Head of caudate nucleus (tissue), 42 donors: Measurements from ENCODE around the gene CDC7.

ENCODE experiments used
- DNase-seq, 42 donors: peaks; one replicate each; pipeline versions ENCODE4 v3.0.0 to v3.0.0-alpha.2; 2020 to 2021; ENCODE audit warnings: mixed read lengths in 7 of 42
- intact Hi-C: fragments of 100-400 bp; cut with DNase I; formaldehyde crosslinking; loops from one replicate; pipeline ENCODE4 v1.15.0; 2022

Gene CDC7

DNA sequence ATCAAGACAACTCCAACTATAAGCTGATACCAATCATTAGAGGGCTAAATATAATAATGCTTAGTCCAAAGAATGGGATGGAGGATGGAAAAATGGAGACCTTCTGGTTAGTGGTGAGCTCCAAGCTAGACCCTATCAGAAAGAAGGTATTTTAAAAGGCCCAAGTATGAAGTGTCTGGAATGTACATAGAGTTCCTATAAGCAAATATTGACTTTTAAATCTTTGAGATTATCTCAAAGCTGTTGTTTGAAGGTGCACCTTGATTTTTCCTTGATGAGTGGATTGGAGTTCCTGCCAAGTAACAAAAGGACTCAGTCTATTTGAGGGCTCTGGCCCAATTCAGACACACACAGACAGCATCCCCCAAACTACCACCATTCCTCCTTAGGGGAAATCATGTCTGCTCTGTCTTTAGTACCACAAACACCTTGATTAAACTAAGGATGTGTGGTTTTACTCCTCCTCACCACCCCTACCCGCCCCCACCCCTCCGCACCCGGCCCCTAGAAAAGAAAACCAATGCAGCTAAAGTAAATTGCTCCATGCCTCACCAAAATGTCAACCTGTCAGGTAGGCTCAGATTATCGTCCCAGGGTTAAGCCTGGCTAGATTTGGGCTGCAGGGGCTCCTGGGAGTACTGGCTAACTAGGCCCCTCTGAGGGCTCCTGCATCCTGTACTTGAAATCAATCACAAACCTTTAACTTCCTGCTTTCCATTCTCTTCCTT is 59.4 kb downstream of the CDC7 start:
- no peak for DNase-seq
- intact Hi-C loops: no loop called here

DNA sequence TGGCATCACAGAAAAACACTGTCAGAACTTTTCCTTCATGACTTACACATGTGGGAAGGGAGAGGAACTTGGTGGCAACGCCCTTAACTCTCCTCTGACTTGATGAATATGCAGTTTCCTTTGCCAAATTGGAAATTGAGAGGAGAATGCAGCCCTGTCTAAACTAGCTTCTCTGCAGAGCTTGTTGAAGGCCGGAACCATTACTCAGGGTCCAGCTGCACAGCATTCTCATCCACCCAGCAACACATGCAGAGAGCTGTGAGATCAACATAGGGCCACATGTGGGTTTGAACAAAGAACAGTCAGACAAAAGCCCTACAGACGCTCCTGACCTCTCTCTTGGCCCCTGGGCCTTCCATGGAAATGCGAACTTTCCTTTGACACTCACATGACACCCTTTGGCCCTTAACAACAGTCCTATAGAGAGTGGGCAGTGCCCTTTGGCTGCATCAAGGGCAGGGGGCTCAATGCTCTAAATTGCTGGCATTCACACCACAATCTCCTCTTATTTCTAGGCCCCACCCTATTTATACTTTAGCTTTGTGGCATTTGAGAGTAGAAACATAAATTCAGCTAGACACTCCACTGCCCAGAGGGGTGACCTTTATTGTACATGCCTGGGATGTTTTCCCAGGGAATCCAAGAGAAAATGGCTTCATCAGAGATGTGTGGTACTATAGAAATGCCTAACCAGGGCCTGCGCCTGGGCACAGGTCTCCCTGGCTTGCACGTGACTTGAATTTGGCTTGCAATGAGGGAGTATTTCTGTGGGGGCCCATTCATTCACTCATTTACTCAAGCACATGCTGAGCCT is 64.4 kb downstream of the CDC7 start:
- peak in 12 of 42 donors; percentile 6 to 59 (median 18) for DNase-seq
- intact Hi-C loops: no loop called here

DNA sequence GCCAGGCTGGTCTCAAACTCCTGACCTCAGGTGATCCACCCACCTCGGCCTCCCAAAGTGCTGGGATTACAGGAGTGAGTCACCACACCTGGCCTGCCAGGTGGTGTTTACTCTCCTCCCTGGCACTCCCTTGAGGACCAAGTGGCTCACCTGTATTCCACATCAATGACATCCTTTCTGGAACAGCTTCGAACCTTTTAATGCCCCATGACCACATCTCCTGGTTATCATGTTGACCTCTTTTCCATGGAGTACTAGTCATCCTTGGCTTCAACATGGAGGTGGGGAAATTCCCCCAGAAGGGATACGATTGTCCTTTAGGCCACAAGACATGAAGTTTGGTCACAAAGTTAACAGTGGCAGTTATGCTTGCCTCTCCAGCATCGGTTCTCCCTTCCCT is 66.9 kb downstream of the CDC7 start:
- intact Hi-C loops: no loop called here
- DNase-seq: no peak

DNA sequence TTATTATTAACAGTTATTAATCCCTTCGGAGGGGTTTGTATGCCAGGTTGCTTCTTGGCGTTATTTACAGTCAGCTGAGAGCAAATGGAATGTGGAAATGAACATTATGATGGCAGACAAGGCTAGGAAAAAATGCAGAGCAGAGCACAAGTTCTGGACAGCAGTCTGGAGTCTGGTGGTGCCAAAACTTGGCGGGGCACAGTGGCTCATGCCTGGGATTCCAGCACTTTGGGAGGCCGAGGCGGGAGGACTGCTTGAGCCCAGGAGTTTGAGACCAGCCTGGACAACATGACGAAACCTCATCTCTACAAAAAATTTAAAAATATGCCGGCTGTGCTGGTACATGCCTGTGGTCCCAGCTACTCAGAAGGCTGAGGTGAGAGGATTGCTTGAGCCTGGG is 67.6 kb downstream of the CDC7 start:
- intact Hi-C loops: no loop called here
- DNase-seq: no peak

DNA sequence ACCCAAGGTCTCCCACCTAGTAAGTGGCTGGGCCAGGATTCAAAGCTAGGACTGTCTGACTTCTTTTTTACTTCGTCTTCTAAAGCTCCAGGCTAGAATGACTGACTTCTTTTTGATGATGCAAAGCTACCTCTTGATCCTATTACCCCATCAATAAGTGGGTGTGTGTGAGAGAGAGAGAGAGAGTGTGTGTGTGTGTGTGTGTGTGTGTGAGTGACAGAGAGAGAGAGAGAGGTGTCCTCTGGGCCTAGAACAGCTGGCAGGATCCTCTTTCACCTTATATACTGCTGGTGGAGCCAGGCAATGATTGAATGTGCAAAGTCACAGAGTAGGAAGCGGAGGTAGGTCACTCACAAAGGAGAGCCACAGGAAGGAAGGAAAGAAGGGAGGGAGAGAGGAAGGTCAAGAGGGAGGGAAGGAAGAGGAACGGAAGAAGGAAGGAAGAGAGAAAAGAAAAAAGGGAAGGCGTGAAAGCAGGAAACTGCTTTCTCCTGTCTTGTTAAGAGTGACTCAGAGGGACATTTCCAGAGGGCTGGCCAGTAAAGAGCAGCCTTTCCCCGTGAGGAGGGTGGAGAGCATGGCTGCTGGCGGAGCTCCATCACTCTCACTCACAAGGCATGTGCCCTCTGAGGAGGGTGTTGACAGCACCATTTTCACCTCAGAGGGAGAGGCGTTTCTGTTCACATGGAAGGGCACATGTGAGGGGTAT is 68.9 kb downstream of the CDC7 start:
- intact Hi-C loops: no loop called here
- DNase-seq: peak in 1 of 42 donors; percentile 52

DNA sequence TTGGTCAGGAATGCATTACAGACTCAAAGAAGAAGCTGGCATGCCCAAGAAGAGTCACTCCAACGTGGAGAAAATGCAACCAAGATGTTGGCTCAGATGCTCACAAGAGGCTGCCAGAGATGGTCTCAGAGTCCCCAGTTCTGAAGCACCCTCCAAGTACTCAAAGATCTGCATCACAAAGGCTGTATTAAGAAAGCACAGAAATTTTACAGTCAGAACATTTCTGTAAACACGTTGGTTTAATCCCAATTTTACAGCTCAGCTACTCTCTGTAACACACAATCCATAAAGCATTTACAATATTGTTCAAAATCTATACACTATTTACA is 69.4 kb downstream of the CDC7 start:
- intact Hi-C loops: no loop called here

DNA sequence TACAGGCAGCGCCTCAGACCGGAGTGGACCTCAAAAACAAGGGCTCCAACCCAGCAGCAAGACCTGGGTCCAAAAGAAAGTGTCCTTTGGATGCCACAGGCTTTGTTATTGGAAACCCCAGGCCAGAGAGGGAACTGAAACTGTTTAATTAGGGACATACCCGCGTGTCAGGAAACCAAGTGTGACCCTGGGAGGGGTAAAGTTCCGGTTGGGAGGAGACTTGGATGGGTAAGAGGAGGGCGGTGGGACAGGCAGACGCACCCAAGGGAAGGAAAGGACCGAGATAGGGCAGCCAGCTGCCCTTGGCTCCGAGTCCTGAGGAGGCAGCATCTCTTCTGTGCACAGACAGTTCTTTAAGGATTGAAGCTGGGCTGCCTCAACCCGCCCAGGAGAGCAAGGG is 71.4 kb downstream of the CDC7 start:
- no peak for DNase-seq
- intact Hi-C loops: no loop called here

More for the DNA sequence above, 69.4 kb downstream of the CDC7 start:
- no peak for DNase-seq
